NCI-H345 treated with DMSO at 0.1 percent for 48 hours (cell line): ENCODE results near the gene CFAP77.

Experiments
- DNase-seq: peaks from one replicate; lab custom pipeline; 2025; ENCODE audit not compliant: unreplicated experiment; lab: John Stamatoyannopoulos, UW

Gene CFAP77

DNA sequence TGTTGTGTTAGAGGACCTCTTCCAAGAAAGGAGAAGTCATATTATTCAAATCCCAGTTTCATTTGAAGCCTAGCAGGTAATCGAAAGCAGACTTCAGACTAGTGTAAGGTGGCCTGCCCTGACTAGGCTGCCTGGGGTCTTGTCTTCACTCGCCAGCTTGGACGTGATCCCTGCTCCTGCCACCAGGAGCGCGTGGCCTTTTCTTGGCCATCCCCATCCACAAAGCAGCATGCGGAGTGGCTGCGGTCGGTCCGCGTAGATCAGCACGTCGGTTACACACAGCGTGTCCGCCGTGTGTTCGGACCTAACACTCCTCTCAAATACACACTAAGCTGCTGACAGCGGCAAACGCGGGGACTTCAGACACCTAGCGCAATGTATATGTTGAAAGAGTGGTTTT is 37.3 kb downstream of the CFAP77 start:
- DNase-seq: no peak

DNA sequence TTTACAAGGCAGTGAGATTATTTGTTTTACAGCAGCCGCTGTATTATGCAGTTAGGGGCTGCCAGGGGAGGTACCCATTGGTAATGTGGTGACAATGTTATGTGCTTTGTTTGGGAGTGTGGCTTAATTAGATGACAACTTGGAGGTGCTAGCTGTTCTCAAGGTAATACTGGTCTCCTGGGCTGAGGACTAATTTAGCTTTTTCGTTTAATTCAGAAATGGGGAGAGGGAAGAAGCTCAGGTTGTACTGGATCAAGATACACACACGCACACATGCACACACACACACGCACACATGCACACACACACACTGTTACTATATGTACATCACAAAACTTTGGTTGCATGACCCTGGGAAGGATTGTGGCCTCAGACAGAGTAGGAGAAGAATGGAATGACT is 37.9 kb downstream of the CFAP77 start:
- DNase-seq: no peak

DNA sequence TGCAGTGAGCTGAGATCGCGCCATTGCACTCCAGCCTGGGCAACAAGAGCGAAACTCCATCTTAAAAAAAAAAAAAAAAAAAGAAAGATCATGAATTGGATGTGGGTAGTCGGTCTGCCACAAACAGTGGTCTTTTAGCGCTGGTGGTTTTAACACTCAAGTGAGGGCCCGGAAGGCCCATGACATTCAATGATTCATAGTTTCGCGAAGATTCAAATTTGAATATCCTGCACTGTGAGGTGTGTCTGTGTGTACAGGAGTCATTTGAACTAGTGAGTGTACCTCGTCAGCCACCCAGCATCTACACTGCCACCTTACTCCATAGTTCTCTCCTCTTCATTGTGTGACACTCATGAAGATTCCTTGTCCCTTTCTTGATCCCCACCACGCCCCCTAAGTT is 41.3 kb downstream of the CFAP77 start:
- no peak for DNase-seq

DNA sequence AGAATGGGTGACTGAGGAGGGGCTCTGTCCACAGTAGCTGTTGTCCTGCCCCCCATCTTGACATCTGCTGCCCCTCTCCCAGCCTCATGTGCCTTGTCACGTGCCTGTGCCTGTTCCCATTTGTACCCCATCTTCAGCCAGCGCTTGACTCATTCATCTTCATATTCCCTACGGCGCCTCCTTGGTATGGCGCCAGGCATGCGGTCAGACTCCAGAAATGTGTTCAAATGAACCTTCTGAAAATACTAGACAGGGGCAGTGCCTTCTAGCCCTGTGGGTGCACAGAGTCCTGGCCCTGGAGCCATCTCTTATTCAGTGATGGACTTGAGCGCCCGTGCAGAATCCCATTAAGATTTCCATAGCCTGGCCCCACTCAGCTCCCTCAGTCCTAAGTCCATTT is 46.2 kb downstream of the CFAP77 start:
- no peak for DNase-seq

DNA sequence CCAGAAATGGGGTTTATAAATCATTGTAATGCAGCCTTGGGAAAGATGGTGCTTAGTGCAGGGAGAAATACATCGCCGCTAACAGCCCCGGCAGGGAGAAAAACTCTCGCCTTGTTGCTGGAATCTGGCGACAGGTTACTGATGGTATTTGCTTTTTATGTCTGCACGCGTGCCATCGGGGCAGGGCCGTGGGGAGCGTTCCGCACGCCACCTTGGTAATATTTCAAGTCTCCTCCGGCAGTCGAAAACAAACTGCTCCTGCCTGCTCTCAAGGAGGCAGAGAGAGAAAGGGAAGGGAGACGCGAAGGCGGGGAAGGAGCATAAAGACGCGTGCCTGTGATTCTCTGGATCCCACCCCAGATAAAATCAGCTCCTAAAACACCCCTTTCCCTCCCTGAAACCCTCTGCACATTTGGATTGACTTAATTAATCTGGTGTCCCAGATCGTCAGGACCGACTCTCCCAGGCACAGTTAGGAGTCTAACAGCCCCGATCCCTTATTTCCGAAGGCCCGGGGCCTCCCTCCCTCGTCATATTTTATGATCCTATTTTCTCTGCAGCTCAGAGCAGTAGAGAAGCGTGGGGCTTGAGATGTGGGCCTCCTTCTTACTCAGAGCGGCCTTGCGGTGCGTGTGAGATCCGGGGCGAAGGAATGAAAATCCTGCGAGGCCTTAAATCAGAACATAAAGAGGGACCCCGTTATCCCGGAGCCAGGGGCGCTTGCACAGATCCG is 47.7 kb downstream of the CFAP77 start:
- DNase-seq: no peak

DNA sequence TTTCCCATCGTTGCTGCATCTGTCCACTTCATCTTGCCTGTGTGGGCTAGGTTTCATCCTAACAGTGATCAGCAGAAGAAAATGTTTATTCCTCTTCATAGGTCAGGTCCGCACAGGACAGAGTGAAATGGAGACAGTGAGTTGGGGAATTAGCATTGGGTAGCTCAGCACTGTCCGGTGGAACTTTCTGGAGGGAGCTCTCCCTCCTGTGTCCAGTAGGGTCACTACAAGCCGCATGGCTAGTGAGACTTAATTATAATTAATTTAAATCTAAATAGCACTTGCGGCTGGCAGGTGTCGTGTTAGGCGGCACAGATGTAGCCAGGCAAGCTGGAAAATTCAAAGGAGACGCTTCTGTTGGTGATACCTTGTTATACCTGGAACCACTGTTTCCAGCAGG is 48.4 kb downstream of the CFAP77 start:
- no peak for DNase-seq

DNA sequence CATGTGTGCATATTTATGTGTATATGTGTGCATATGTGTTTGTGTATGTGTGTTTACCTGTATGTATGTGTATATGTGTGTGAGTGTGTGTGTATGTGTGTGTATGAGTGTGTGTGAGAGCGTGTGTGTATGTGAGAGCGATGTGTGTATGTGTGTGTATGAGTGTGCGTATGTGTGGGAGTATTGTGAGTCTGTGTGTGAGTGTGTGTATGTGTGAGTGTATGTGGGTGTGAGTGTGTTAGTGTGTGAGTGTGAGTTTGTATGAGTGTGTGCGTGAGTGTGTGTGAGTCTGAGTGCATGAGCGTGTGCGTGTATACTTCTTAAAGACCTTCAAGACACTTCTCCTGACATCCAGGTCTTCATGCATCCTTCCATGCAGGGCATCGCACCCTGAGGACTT is 49.6 kb downstream of the CFAP77 start:
- no peak for DNase-seq

DNA sequence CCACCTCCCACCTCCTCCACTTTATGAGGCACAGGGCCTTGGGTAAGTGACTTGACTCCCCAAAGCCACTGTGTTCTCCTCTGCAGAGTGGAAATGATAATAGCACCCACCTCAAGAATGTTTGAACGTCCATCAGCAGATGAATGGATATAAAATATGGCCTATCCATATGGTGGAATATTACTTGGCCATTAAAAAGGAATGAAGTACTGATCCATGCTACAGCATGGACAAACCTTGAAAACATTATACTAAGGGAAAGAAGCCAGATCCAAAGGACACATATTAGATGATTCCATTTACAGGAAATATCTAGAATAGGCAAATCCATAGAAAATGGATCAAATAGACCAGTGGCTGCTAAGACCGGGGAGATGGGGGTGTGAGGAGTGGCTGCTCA is 50.2 kb downstream of the CFAP77 start:
- DNase-seq: no peak

DNA sequence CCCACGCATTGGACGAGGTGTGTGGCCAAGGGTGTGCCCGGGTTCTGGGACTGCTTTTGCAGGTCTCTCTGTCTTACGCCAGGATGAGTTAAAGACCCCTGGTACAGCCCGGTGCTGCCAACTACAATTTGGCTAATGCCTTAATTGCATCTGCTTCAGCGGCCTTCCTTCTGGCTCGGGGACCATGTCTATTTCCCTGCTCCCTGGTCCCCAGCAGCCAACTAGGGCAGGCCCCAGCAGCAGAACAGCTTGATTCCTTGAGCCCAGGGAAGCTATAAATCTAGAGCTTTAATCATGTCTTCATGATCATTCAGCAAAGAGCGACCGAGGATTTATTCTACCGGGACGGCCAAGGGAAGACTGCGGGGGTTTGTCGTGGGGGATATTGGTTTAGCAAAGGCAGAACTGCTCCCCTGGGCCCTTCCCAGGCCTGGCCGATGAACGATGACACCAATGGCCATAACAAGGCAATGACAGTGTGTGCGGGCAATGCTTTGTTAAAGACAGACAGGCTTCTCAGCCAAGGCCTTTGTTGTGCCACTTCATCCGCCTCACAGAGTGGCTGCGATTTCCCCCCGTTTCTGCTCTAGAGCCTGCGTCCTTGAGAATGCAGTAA is 51.4 kb downstream of the CFAP77 start:
- DNase-seq: no peak

DNA sequence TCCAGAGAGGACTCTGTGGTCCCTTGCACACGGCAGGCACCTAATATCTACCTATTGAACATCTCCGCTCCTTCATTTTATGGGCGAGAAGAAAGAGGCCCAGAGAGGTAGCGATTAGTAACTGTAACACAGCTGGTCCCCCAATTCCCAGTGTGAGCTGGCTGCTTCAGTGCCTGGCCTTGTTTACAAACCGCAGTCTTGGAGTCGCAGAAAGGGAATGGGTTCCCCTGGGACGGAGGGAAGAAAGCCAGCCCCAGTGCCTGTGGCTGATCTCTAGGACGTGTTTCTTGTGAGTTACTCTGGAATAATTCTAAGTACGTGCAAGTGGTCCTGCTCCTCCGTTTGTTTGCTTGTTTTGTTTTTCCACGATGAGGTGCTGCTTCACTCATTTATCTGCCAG is 52.0 kb downstream of the CFAP77 start:
- DNase-seq: no peak

DNA sequence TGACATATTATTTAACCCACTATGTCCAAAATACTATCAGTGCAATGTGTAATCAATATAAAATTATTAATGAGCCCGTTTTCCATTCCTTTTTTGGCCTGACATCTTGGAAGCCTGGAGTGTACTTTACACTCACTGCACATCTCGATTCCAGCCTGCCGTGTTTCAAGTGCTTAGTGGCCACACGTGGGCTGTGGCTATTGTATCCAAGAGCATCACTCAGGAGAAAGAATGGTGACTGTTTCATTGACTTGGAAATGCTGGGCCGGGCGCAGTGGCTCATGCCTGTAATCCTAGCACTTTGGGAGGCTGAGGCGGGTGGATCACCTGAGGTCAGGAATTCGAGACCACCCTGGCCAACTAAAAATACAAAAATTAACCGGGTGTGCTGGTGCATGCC is 54.5 kb downstream of the CFAP77 start:
- no peak for DNase-seq

DNA sequence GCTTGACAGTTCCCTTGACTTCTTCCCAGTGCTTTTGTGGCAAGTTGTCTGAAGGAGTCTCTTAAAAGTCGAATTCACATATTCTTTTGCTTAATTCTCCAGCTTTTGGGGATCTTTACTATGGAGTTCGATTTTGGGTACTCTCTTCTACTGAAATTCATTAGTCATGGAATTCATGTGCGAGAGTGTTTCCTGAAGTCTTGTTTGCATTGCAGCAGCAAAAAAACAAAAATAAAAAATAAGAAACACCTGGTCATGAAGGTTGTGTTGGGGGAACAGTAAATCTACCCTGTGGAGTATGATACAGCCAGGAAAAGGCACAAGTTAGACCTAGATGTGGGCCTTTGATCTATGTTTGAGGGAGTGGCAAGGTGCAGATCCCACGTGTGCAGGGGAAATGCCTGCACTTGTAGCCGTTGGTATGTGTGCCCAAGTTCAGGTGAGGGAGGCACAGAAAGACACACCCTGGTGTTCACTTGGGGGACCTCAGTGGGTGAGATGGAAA is 55.2 kb downstream of the CFAP77 start:
- DNase-seq: no peak

DNA sequence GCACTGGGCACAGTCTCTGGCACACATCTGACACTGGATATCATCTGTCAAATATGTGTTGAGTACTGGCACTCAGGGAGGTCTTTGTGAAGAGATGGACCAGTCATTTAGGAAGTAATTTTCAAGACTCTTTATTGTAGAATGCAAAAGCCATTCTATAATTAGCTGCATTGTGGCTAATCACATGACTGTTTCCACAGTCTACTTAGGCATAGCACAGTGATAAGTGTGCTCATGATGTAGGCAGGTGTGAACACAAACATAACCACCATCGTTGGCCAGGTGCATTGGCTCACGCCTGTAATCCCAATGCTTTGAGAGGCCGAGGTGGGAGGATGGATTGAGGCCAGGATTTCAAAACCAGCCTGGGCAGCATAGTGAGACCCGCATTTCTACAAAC is 62.2 kb downstream of the CFAP77 start:
- peak; percentile 90 for DNase-seq

DNA sequence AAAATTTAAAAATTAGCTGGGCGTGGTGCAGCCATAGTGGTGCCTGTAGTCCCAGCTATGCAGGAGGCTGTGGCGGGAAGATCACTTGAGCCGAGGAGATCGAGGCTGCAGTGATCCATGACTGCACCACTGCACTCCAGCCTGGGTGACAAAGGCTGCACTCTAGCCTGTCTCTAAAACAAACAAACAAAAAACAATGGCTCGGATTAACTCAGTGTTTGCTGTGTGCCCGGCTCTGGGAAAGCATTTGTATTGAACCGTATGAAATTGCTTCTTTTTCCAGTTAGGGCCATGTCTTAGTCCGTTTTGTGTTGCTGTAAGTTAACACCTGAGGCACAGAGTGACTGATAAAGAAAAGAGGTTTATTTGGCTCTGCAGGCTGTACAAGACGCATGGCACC is 62.6 kb downstream of the CFAP77 start:
- peak; percentile 80 for DNase-seq

DNA sequence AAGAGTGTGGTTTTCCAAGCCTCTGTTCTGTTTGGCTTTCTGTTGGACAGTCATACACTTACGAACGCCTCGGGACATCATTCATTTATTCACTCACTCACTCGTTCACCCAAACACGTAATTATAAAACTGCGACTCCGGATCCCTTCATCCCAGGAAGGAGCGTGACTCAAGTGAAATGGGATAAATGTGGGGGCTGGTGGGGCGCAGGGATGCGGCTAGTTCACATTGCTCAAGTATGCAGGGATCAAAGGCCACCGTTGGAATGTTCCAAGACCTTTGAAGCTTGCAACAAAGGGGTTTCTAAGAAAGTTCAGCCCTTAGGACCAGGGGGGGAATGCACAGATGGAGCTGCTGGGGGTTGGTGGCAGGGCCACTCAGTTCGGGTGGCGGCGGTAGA is 64.2 kb downstream of the CFAP77 start:
- no peak for DNase-seq

DNA sequence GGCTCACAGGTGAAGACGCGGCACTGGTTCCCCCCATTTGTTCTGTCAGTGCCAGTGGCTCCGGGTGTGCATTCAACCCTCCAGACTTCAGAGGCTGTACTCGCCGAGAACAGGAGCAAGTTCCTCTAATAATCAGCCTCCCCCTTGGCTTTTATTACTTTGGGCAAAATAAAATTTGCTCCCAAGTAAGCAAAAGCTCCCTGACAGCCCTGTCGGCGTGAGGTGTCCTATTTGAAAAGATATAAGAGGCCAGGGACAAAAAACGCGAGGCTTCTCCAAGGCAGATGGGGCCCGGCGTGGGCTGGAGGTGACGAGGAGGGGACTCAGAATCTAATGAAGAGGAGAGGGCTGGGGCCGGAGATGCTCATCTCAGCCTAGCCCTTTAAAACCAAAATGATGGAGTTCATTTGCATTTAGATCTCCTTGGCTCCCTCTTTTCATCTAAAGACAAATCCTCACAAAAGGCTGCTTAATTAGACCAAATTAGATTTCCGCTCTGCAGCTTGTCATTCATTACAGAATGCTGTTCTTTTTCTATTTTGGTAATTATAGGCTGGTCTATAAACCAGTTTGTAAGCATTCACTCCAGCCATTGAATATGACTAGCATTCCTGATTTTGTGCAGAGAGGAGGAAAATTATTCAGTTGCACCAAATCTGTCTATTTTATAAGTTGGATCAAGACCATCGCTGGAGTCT is 68.5 kb downstream of the CFAP77 start:
- no peak for DNase-seq

DNA sequence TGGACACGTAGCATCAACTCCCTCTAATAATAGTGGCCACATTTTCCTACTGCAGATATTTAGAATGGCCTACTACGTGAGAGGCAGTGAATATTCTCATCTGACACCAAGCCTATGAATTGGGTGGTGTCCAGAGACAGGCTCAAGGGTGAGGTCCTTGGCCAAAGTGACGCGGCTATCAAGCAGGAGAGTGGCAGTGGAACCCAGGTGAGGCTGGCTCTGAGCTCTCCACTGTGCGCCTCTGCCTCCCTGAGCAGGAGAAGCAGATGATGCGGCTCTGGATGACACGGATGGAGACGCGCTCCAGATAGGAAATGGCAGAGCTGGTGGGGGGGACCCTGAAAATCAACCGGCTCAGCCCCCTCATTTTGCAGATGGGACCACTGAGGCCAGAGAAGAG is 69.7 kb downstream of the CFAP77 start:
- no peak for DNase-seq

DNA sequence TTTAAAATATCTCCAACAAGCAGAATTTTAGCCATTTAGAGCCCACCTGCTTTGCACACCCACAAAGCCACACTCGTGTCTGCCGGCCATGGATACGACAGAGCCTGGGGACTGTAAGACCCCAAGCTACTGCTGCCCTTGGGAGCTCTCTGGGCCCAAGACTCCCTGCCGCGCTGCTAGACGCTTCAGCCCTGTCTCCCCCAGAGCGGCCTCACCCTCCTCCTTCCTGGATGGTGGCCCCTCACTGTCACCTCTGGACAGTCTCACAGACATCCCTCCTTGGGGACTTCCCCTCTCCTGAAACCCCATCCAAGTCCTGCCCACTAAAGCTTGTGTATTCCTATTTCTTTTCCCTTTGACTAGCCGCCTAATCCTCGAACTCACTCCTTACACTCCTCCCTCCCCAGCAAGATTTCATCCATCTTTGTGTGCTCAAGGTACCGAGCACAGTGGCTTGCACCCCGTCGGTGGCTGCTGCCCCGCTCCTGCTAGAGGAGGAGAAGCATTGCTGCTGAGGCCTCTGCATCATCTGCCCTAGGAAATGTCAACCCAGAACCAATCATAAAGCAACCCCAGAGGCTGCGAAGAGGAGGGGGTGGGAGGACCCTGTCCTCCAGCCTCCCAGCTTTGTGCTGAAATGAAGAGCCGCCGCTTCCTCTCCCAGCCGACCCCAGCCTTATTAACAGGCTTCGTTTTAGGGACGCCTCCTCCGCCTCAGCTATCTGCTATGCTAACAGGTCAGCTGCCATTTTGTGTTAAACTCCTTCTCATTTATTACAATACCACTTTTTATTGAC is 71.2 kb downstream of the CFAP77 start:
- DNase-seq: no peak

DNA sequence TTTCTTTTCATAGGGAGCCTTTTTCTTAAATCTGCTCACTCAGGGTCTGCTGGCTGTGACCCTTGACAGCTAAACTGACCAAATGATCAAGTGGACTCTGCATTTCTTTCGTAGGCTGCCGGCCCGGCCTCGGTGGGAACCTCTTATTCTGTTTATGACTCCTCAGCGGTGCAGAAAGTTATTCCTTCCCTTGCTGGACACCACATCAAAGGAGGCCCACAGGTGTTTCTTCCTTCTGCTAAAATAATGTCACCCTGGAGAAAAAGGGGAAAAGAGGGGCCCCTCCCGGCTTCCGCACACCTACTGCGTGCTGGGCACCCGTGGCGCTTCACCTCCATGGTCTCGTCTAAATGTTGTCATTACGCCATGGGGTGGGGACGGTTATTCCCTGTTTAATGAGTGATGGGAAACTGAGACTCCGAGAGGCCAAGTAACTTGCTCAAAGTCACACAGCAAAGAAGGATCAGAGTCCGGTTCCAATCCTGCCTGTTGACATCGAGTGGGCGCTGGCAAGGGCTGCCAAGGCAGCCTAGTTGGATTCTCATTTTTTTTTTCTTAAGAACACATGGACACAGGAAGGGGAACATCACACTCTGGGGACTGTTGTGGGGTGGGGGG is 72.3 kb downstream of the CFAP77 start:
- no peak for DNase-seq

DNA sequence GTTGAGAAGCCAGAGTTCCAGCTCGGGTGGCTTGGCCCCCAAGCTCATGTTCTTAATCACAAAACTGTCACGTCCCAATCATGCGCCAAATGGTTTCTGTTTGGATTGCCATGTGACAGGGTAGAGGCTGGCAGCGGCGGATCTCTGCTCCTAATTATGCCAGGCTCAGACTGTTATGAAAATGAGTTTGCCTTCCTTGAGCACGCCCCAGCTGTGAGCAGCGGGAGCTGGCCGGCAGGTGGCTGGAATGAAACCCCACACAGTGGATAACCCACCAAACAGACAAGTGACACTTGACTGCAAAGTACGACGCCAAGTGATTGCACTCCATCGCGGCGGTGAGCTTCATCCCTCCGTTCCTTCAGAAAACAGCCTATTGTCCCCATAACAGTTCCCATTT is 75.4 kb downstream of the CFAP77 start:
- no peak for DNase-seq

DNA sequence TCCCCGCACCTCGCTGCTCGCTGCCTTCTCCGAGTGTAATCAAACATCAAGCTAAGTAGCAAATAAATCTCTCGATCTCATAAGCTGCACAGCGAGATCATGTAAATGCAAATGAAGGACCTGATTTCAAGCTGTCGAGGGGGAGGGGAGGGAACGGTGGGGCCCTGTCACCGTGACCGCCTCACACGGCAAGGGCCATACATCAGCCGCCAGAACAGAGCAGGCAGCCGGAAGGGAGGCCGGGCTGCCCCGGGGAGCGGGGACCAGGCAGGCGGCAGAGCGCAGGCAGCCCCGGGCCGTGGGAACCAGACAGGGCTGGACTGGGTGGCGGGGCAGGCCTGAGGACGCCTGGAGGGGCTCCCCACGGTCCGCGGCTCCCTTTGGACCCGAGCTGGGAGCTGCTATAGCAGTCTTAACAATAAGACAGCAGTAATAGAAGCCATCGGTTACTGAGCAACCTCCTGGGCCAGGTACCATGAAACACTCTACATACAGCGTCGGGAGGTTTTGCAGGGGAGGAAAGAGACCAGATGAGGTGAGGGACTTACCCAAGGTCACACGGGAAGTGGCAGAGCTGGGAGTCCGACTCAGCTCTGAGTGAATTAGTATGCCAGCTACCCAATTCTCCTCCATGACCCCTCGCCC is 76.8 kb downstream of the CFAP77 start:
- no peak for DNase-seq
